Non-pigmented ciliary epithelial cell (primary cell): ENCODE measurements around the gene NELL1.

Source experiments
- DNase-seq: peaks from one replicate; pipeline ENCODE4 v3.0.0-alpha.2; 2010; ENCODE audit warnings: low read depth

NELL1 gene

GRCh38 chr11:20875889-20876288 is 206.5 kb downstream of the NELL1 start:
- DNase-seq: no peak

GRCh38 chr11:20876738-20877137 is 207.4 kb downstream of the NELL1 start:
- DNase-seq: no peak

GRCh38 chr11:20880094-20880493 is 210.7 kb downstream of the NELL1 start:
- no peak for DNase-seq

- no peak for DNase-seq
Observed at GRCh38 chr11:20881328-20882079, 212.1 kb downstream of the NELL1 start.

- DNase-seq: no peak
Observed at GRCh38 chr11:20887137-20887536, 217.8 kb downstream of the NELL1 start.

GRCh38 chr11:20894296-20894695 is 224.9 kb downstream of the NELL1 start:
- no peak for DNase-seq

- DNase-seq: no peak
Observed at GRCh38 chr11:20909995-20910726, 240.8 kb downstream of the NELL1 start.

GRCh38 chr11:20910733-20911132 is 241.3 kb downstream of the NELL1 start:
- no peak for DNase-seq

- DNase-seq: no peak
Observed at GRCh38 chr11:20912065-20912821, 242.9 kb downstream of the NELL1 start.

- no peak for DNase-seq
Observed at GRCh38 chr11:20912922-20913512, 243.6 kb downstream of the NELL1 start.

GRCh38 chr11:20917306-20917705 is 247.9 kb downstream of the NELL1 start:
- DNase-seq: no peak

GRCh38 chr11:20926799-20927540 is 257.6 kb downstream of the NELL1 start:
- DNase-seq: no peak

- DNase-seq: no peak
Observed at GRCh38 chr11:20931029-20931428, 261.6 kb downstream of the NELL1 start.

GRCh38 chr11:20933086-20933485 is 263.7 kb downstream of the NELL1 start:
- no peak for DNase-seq

- no peak for DNase-seq
Observed at GRCh38 chr11:20933958-20934357, 264.6 kb downstream of the NELL1 start.

GRCh38 chr11:20934516-20934915 is 265.1 kb downstream of the NELL1 start:
- no peak for DNase-seq

GRCh38 chr11:20937826-20938225 is 268.4 kb downstream of the NELL1 start:
- DNase-seq: no peak

- DNase-seq: no peak
Observed at GRCh38 chr11:20949585-20949984, 280.2 kb downstream of the NELL1 start.

GRCh38 chr11:20962581-20962980 is 293.2 kb downstream of the NELL1 start:
- no peak for DNase-seq

- DNase-seq: no peak
Observed at GRCh38 chr11:20963596-20963995, 294.2 kb downstream of the NELL1 start.

GRCh38 chr11:20964985-20965384 is 295.6 kb downstream of the NELL1 start:
- DNase-seq: no peak

GRCh38 chr11:20966489-20966888 is 297.1 kb downstream of the NELL1 start:
- no peak for DNase-seq
